SIG-M5 treated with dmso at 0.1 percent for 504 hours (cell line): ENCODE measurements around the gene MAPRE3.

Experiments
- DNase-seq: peaks from one replicate; lab custom pipeline; 2025; ENCODE audit not compliant: unreplicated experiment; lab: John Stamatoyannopoulos, UW

MAPRE3 gene

DNA sequence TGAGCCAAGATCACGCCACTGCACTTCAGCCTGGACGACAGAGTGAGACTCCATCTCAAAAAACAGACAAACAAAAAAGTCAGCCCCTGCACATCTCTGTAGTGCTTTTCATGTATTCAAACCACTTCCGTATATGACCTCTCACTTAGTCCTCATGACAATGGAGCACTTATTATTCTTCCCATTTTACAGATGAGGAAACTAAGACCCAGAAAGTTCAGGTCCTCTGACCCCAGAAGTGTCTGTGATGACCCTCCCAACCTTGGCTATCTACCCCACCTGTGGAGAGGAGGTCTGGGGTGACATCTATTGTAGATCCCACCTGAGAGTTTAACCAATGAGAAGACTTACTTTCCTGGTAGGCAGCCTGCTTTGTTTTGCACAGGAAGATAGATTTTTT lies 21.6 kb upstream of the MAPRE3 start:
- DNase-seq, result no peak

DNA sequence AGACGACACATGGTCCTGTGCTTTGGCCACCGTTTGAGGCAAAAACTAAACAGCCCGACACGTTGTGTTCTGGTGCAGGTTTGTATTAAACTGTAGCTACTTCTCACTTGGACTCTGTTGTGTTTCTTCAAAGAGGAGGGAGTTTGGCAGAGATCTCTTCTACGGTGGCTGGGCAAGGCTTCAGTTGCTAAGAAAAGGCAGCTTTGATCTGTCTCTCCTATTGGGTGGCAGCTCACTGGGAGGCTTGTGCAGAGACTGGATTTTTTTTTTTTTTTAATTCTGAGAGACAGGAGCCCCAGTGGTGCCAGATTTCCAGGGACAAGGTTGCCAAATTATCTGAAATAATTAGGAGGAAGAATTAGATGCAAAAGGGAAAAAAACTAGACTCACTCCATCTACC lies 20.2 kb upstream of the MAPRE3 start:
- DNase-seq, result no peak

DNA sequence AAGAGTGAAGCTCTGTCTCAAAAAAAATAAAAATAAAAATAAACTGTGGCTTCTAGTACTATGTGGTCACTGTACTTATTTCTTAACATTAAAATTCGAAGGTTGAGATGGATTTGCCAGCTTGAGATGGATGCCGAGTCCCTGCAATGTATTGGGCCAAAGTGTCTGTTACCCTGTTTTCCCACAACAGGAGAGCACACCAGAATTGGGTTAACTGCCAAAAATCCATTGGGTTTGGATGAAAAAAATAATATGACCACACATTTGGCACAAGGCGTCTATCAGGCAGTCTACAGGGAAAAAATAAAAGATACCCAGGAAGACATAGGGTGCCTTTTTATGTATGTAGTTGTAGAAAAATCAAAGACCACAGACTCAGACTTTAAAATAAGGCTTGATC lies 19.2 kb upstream of the MAPRE3 start:
- DNase-seq, result no peak

DNA sequence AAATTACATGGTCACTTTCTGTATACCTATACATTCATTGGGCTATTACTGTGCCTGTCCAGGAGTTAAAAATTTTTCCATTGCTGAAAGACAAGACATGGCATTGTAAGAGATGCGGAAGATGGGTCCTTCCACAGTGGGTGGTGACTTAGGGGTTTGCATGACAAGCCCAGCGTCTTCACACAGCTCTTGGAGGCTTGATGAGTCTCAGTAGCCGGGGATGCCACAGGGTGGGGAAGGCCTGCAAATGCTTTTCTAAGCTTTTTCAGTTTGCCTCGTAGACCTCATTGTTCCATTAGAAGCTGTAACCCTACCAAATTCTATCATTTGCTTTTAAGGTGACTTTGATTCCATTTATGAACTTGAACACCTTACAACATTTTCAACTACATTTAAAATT lies 18.1 kb upstream of the MAPRE3 start:
- no peak for DNase-seq

DNA sequence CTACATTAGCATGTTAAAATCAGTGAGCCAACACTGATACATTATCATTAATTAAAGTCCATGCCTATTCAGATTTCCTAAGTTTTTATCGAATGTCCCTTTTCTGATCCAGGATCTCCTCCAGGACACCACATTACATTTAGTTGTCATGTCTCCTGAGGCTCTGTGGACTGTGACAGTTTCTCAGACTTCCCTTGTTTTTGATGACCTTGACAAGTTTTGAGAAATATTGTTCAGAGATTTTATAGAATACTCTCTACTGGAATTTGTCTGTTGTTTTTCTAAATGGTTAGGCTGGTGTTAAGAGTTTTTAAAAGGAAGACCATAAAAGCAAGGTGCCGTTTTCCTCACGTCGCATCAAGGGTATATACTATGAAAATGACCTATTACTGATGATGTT lies 16.3 kb upstream of the MAPRE3 start:
- no peak for DNase-seq

DNA sequence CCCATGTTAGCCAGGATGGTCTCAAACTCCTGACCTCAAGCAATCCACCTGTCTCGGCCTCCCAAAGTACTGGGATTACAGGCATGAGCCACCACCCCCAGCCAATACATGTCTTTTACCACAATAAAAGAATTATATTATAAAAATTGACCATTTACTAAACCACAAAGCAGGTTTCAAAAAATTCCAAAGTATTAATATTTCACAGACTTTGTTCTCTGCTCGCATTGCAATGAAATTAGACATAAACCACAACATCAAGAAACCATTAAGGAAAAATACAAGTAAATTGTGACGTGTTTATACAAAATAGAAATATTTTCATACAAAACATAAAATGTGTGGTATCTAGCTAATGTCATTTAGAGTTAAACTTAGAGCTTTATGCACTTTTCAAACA lies 13.4 kb upstream of the MAPRE3 start:
- no peak for DNase-seq

DNA sequence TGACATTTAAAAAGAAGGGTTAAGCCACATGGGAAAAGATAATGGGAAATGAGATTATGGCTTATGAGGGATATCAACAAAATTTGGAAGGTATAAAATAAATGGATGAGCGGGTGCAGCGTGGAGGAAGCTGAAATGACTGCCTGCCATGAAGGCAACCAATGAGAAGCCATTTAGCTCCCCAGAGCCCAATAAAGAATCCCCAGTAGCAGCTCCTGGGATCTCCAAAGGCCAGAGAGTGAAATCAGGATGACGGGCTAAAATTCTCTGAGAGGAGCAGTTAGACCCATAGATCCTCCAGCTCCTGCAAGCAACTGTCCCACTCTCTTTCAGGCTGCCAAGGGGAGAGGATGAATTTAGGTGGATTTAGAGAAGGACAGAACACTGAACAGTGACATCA lies 12.9 kb upstream of the MAPRE3 start:
- no peak for DNase-seq

DNA sequence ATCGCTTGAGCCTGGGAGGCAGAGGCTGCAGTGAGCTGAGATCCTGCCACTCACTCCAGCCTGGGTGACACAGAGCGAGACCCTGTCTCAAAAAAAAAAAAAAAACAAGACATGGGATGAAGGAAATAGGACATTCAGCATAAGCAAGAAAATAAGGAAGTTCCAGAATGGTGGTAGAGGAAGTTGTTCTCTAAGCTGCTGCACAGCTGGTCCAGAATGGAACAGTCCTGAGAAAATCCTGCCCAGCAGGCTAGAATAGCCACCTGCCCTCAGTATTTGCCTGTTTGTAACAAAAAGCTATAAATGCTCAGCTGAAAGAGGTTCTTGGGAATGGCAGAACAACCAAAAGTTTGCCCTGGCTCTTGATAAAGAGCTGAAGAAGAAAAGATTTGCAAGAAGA lies 11.1 kb upstream of the MAPRE3 start:
- DNase-seq, result peak; percentile 65

DNA sequence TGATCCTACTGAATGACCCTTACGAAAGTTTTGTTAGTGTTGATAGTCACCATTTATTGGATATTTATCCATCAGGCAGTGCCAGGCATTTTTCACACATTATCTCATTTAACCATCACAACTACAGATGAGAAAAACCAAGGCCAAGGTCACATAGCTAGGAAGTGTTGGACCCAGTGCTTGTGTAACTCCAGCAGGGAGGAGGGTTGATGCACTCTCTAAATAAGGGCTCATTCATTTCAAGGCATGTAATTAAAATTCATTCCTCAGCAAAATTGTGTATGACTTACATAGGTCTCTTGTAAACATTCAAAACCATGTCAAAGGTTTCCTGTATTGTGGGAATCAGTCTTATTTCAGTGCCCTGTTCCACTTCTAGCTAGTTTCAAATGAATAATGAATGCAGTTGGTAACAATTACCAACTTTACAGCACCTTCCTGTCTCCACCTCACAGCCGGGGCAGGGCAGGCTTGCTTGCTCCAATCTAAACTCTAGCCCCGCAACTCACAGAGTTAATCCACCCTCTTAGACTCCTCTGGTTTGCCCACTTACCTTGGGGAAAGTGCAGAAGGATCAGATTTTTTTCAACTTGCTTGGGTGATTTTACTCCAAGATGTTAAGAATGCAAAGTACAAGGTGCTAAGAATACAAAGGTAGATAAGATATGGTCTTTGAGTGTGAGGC lies 5.8 kb upstream of the MAPRE3 start:
- DNase-seq, result no peak

DNA sequence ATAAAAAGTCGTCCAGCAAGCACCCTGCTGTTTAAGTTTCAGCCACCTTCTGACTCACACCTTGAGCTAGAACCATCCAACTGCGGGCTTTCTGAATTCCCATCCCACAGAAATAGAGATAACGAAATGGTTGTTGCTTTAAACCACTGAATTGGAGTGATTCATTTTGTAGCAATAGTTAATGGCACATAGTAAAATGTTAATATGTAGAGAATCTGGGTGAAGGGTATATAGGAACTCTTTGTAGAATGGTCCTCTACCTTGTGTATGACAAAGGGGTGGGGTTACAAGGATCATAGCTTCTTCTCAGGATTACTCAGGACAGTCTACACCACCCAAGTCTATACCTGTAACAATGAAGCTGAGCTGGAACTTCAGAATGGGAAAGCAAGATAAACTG lies 2.4 kb upstream of the MAPRE3 start:
- DNase-seq, result no peak

DNA sequence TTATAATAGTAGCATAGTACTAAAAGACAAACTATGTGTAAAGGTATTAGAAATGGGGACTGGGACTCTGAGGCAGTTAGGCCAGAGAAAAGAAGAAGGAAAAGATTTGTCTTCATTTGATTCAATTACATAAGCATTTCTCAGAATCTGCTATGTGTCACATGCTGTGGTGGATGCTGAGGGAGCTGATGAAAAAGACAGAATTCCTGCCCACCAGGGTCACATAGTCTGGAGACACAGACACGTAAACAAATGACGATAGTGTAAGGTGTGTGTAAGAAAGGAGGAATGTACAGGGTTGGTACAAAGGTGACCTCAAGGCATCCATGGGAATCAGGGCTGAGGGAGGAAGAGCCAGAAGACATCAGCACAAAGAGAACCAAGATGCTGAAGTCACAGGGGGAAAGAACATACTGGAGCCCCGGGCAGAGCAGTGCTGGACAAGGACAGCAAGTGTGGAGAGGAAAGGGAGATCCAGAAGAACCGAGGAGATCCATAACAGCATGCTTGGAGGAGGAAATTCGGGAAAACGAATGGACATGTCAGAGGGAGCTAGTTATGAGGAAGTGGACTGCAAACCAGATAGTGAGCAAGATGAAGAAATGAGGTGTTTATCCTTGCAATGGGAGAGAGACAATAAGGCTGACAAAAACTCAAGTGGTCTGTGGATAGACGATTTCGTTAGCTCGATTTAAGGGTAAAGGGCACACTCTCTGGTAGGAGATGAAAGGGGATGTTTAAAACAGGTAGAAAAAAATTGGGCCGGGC lies 1.2 kb upstream of the MAPRE3 start:
- DNase-seq, result no peak

DNA sequence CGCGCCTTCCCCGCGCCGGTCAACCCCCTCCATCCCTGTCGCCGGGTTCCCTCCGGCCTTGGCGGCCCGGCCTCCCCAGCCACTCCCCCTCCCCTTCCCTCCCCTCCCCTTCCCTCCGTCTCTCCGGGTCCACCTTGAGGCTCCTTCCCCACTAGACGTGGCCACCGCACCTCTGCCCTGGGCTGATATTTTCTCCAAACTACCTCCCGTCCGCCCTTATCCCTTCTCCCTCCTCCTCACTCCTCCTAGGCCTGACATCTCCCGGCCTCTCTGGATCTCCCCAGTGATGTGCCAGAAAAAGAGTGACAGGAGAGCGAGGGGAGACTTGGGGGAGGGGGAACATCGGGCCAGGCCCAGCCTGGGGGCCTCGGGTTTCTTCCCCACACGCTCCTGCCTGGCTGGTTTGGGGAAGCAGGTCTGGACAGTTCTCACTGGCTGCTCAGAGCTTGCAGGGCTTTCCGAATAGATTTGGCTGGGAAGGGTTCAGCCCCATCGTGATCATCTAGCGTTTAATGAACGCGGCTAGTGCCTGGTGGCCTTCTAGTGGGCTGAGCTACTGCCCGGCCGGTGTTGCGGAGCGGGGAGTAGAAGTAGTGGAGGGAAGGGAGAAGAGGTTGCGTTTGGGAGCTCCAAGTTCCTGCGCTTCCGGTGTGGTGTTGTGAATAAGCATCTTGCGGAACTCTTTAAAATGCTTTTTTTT lies 641 bp downstream of the MAPRE3 start:
- DNase-seq, result peak; percentile 16

DNA sequence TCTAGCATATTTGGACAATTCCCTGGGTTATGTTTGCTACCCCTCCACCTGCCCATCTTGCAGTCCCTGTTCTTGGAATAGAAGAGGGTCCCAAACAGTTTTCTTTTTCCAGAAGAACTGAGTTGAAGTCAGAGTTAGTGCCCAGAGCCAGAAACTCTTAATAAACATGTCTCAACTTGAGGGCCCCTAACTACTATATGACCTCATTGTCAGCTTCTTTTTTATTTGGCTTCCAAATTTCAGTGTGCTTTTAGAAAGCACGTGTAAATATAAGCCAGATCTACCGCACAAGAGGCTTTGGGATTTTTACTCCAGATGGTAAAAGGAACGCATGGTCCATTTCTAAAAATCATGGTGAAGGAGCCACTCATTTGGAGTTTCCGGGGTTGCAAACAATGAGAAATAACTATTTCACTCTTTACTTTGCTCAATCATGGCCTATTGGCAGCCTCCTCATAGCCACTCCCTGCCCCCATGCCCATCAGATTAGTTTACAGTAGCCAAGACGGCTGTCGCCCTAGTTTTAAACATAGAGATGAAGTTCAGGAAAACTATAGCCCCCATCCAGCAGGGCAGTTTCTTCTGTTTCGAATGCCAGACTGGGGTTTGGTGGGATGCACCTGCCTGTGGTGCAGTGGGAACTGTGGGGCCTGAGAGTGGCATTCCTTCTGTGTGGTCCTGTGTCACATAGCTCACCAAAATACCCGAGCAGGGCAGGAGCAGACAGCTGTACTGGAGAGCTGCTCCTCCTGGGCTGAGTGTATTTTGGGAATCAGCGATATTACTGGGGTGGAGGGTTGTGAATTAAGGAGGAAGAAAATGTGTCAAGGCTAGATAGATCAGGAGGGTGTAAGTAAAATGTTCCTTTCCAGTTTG lies 1.7 kb downstream of the MAPRE3 start:
- DNase-seq, result no peak

DNA sequence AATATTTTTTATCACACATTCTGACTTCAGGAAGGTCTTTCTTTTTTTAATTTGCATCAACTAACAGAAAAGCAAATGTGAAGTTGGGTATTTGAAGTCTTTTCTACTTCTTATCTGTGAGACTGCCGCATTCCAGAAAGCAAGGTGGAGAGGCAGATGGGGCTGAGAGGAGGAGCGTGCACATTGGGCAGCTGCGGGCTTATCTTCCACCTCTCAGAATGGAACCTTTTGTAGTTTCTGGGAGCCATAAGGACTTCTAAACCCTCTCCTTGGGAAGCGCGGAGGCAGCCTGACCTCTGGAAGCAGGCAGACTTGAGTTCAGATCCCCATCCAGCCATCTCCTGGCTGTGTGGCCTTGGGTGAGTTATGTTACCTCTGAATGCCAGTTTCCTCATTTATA lies 3.9 kb downstream of the MAPRE3 start:
- DNase-seq, result no peak

DNA sequence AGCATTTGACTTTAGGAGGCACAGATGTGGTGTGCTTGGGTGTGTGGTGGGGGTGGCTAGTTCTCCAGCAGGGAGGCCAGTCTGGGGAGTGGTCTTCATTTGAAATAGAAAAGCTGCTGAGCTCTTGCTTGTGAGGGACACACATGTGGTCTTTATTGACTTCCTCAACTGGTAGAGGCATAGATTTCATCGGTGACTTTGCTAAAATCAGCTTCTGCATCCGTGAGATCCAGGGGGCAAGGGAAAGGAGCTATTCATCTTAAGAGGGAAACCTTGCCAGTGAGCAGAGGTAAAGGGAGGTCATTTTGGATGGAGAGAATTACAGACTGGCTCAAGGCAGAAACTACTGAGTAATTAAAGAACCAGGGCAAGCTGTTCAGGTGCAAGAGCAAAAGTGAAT lies 4.7 kb downstream of the MAPRE3 start:
- no peak for DNase-seq

DNA sequence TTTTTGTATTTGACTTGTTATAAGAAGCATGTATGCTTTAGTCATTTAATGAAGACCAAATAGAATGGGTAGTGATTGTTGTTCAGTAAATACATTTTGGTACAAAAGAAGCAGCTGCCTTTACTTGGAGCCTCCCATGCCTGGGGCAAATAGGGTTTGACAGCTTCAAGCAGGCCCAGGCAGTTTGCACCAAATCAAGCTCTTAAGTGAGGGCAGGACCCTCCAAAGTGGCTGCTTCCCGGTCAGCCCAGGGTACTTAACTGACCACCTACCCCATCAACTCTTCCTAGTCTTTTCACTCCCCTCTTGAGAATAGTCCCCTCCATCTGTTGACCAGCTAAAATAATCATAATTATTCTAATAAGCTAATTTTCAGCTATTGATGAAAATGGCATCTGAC lies 5.2 kb downstream of the MAPRE3 start:
- DNase-seq, result no peak

DNA sequence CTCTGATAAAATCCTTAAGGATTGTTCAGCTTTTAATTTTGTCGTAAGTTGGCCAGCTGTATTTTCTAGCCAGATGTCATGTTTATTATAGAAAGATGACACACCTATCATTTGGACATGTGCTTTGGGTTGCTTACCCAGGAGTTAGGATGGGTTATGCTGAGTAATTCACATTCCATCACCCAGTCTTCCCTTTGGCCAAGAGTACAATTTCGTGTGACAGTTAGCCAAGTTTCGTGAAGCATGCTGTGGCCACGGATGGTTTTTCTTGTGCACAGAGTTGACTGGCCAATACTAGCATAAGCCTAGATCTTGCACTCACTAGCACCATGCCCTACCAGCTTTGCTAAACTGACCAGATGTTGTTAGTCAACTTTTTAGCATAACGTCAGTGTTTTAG lies 5.8 kb downstream of the MAPRE3 start:
- DNase-seq, result no peak

DNA sequence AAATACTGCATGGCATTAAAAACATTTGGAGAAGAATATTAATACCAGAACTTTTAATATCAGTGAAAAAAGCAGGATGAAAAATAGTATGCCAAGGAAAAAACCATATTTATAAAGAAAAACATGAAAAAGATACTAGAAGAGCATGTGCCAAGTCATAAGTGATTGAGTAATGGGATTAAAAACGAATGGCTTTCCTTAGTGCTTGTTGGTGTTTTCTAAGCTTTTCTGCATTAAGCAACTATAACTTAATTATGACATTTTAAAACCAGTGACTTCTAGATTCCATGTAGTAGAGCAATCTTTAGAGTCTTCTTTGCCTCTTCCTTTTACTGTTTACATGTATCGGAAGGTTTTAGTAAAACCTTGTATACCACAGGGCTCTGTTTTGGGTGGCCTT lies 6.6 kb downstream of the MAPRE3 start:
- no peak for DNase-seq

DNA sequence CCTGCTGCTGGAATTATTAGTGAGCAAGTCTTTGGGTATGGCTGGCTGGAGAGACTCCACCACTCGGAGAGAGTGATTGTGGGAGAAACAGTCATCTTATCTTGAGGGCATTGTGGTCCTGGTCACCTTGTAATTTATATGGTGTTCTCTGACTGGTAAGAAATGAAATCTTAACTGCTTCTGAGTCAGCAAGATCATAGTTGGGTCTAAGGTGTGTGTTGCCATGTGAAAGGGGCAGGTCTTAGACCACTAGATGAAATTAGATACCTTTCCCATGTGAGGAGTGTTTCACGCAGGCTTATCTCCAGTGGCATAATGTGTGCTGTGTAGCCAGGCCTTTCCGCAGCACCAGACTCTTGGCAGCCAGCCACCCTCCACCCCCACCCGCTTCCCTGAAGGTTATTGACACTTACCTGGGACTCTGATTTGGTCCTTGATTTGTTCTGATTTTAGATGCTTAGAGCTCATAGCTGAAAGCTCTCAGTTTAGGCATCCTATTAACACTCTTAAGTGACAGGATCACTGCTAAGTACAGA lies 7.7 kb downstream of the MAPRE3 start:
- DNase-seq, result no peak

DNA sequence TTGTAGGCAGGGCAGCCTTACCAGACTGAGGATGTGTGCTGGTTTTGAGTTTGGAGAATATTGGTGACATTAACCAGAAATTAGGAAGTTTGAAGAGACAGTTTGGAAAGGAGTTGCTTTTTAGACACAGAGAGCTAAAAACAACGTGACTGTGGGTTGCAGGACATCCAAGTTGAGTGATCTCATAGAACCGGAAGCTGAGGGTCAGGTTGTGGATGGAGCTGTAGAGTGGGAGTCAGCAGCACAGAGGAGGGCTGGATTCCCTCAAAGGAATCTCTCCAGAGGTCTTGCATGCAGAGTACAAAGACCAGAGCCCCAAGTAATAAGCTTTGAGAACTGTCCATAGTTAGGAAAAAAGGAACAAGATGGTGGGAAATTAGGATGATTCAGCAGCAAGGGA lies 9.3 kb downstream of the MAPRE3 start:
- no peak for DNase-seq

DNA sequence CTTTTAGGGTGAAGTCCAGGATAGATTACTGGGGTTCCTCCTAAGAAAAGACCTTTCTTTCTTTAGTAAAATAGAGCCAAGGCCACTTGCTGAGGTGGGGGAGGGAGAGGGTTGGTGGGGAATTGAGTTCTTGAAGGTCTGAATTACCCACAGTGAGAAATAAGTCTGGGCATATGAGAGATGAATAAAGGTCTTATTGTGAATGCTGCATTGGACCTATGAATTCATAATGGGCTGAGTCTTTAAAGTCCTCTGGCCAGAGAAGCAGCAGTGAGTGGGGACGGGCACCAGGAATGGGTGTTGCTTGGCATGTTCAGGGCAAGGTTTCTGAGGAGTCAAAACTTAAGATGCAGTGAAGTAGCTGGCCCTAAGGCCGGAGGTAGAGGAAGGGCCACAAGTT lies 10.5 kb downstream of the MAPRE3 start:
- no peak for DNase-seq
